Osteoblast (primary cell): ENCODE results near the gene PPFIA1. TPM values are rescaled to one million over a fixed set of nuclear protein-coding genes. Genes with fewer than 3 reads are reported as not detected.

ENCODE experiments used
- DNase-seq: peaks from one replicate; pipeline ENCODE4 v3.0.0; 2011; ENCODE audit warnings: low spot score, mixed read lengths; ENCODE audit not compliant: insufficient read length; ENCODE audit errors: missing footprints
- H2AFZ ChIP-seq: 2 replicates; pipeline ENCODE4 v1.6.0; 2011; ENCODE audit warnings: mild to moderate bottlenecking, low read length
- H3K27ac ChIP-seq: 2 replicates; pipeline ENCODE4 v1.5.1; 2011; ENCODE audit warnings: mild to moderate bottlenecking, low read depth, low read length, moderate library complexity
- H3K27me3 ChIP-seq: 2 replicates; pipeline ENCODE4 v1.6.0; 2012; ENCODE audit warnings: mild to moderate bottlenecking, control low read depth, inconsistent platforms, low read length, moderate library complexity; ENCODE audit not compliant: insufficient read depth
- H3K36me3 ChIP-seq: 2 replicates; pipeline ENCODE4 v1.5.1; 2011; ENCODE audit warnings: mild to moderate bottlenecking, low read length, control low read depth, moderate library complexity; ENCODE audit not compliant: insufficient read depth
- H3K4me1 ChIP-seq: 2 replicates; pipeline ENCODE4 v1.5.1; 2011; ENCODE audit warnings: mild to moderate bottlenecking, low read length, control low read depth, moderate library complexity; ENCODE audit not compliant: insufficient read depth
- H3K4me2 ChIP-seq: 2 replicates; pipeline ENCODE4 v1.6.0; 2011; ENCODE audit warnings: mild to moderate bottlenecking, low read length; ENCODE audit not compliant: insufficient read depth
- H3K4me3 ChIP-seq: fragments of 200-600 bp; sonication (generic); 3 replicates; pipeline ENCODE4 v1.5.1; 2012; ENCODE audit warnings: mild to moderate bottlenecking, low read length, inconsistent platforms; ENCODE audit not compliant: insufficient read depth
- H3K79me2 ChIP-seq: 2 replicates; pipeline ENCODE4 v1.6.0; 2012; ENCODE audit warnings: mild to moderate bottlenecking, low read length, control low read depth, inconsistent platforms; ENCODE audit not compliant: insufficient read depth
- H3K9me3 ChIP-seq: 2 replicates; pipeline ENCODE4 v1.5.1; 2011; ENCODE audit warnings: low read depth, low read length, control low read depth
- H4K20me1 ChIP-seq: 2 replicates; pipeline ENCODE4 v1.6.0; 2012; ENCODE audit warnings: mild to moderate bottlenecking, low read length, control low read depth; ENCODE audit not compliant: insufficient read depth
- CTCF ChIP-seq: IDR thresholded peaks from 2 replicates; pipeline ENCODE4 v1.5.1; 2011; ENCODE audit warnings: mild to moderate bottlenecking, low read depth, low read length, moderate library complexity; ENCODE audit errors: extremely low read depth
- total RNA-seq: library from RNA; depleted of rRNA; stranded (reverse); fragments of >200 nt; gene quantifications from 2 replicates; pipeline ENCODE4 v1.2.3, GENCODE V29; 2012

Gene PPFIA1
- total RNA-seq, 1 donor: 110 TPM

- Histone ChIP-seq H3K79me2 (peaks cover 80% of the 10 kb centered on the region), H3K27ac (no peak overlapping the region), H3K36me3 (peaks cover 5% of the 10 kb centered on the region), H3K9me3 (no peaks in the 10 kb centered on the region), H3K4me2 (no peak overlapping the region), H3K27me3 (no peaks in the 10 kb centered on the region), H3K4me3 (no peak overlapping the region), H2AFZ (no peak overlapping the region), H4K20me1 (peaks cover 34% of the 10 kb centered on the region), H3K4me1 (peaks cover 37% of the 10 kb centered on the region)
- TF ChIP-seq CTCF: no peak
- no peak for DNase-seq
Observed at GRCh38 chr11:70304208-70304603, 33.7 kb downstream of the PPFIA1 start.

GRCh38 chr11:70305501-70305900, 35.0 kb downstream of the PPFIA1 start:
- peaks cover 37% of the 10 kb centered on the region for H3K4me1 ChIP-seq
- no peak for DNase-seq
- peaks cover 28% of the 10 kb centered on the region for H4K20me1 ChIP-seq
- no peaks in the 10 kb centered on the region for H3K36me3 ChIP-seq
- no peak overlapping the region for H2AFZ ChIP-seq
- no peak overlapping the region for H3K4me3 ChIP-seq
- H3K4me2 ChIP-seq: no peak overlapping the region
- no peak for TF ChIP-seq CTCF
- peak overlapping the region; percentile 46 for H3K27ac ChIP-seq
- no peaks in the 10 kb centered on the region for H3K9me3 ChIP-seq
- no peaks in the 10 kb centered on the region for H3K27me3 ChIP-seq
- peaks cover 82% of the 10 kb centered on the region for H3K79me2 ChIP-seq

GRCh38 chr11:70306586-70307033, 36.1 kb downstream of the PPFIA1 start:
- Histone ChIP-seq H3K4me3 (no peak overlapping the region), H3K79me2 (peaks cover 83% of the 10 kb centered on the region), H2AFZ (no peak overlapping the region), H3K27ac (peak overlapping the region; percentile 53), H4K20me1 (peaks cover 24% of the 10 kb centered on the region), H3K36me3 (no peaks in the 10 kb centered on the region), H3K27me3 (no peaks in the 10 kb centered on the region), H3K4me2 (peak overlapping the region; percentile 58), H3K9me3 (no peaks in the 10 kb centered on the region), H3K4me1 (peaks cover 37% of the 10 kb centered on the region)
- no peak for TF ChIP-seq CTCF
- DNase-seq: no peak

- TF ChIP-seq CTCF: no peak
- Histone ChIP-seq H3K4me2 (peak overlapping the region; percentile 58), H3K27me3 (no peaks in the 10 kb centered on the region), H2AFZ (no peak overlapping the region), H3K4me1 (peaks cover 35% of the 10 kb centered on the region), H3K9me3 (no peaks in the 10 kb centered on the region), H3K79me2 (peaks cover 83% of the 10 kb centered on the region), H3K27ac (peak overlapping the region; percentile 53), H4K20me1 (peaks cover 19% of the 10 kb centered on the region), H3K4me3 (no peak overlapping the region), H3K36me3 (no peaks in the 10 kb centered on the region)
- peak; percentile 84 for DNase-seq
Observed at GRCh38 chr11:70307176-70307575, 36.7 kb downstream of the PPFIA1 start.
